Endothelial cell of umbilical vein (primary cell): ENCODE measurements around the gene CACNA2D3. TPM values are rescaled to one million over a fixed set of nuclear protein-coding genes. Genes with fewer than 3 reads are reported as not detected.

Experiments used
- BruUV-seq: library from RNA; stranded (reverse); fragments of 400-500 nt; replicated peaks from 2 replicates; lab custom pipeline; 2021; lab: Mats Ljungman, UMichigan
- CTCF ChIA-PET: fragments of 300-600, 350-600 bp; sonication (Branson Sonifier 250); formaldehyde crosslinking; loops from one replicate; lab custom pipeline; 2021; ENCODE audit warnings: antibody characterized with exemption, inconsistent platforms; lab: Charles Lee
- POLR2A ChIA-PET: fragments of 300-600, 350-600 bp; sonication (Branson Sonifier 250); formaldehyde crosslinking; loops from one replicate; lab custom pipeline; 2021; ENCODE audit warnings: antibody characterized with exemption, inconsistent platforms; lab: Charles Lee
- DNase-seq: peaks from one replicate; pipeline ENCODE4 v3.0.0-alpha.2; 2011; ENCODE audit warnings: low read depth, low spot score
- FAIRE-seq: peaks from 2 replicates; lab custom pipeline; 2011; peaks lifted over from hg19 to GRCh38; lab: Jason Lieb, UNC
- H2AFZ ChIP-seq: 2 replicates; pipeline ENCODE4 v1.6.0; 2012; ENCODE audit warnings: low read depth, low read length, control low read depth, inconsistent platforms
- H3K27ac ChIP-seq: 2 replicates; pipeline ENCODE4 v1.5.1; 2011; ENCODE audit warnings: low read depth, mild to moderate bottlenecking, control low read depth, low read length, moderate library complexity; ENCODE audit not compliant: insufficient read depth
- H3K27me3 ChIP-seq, 2 experiments: 2 replicates each; pipeline versions ENCODE4 v1.6.0 to v1.6.1; 2011; ENCODE audit warnings: low read length in 2 of 2, mixed read lengths in 1 of 2; ENCODE audit not compliant: control insufficient read depth in 2 of 2, insufficient read depth in 2 of 2
- H3K36me3 ChIP-seq, 2 experiments: 2 replicates in 1 of 2; 3 replicates in 1 of 2; pipeline ENCODE4 v1.5.1; 2011; ENCODE audit warnings: low read length in 2 of 2, mild to moderate bottlenecking in 1 of 2, moderate library complexity in 1 of 2; ENCODE audit not compliant: control insufficient read depth in 2 of 2, insufficient read depth in 2 of 2; ENCODE audit errors: extremely low read depth in 1 of 2
- H3K4me1 ChIP-seq: 3 replicates; pipeline ENCODE4 v1.5.1; 2011; ENCODE audit warnings: mild to moderate bottlenecking, low read length; ENCODE audit not compliant: control insufficient read depth, insufficient read depth; ENCODE audit errors: extremely low read depth
- H3K4me2 ChIP-seq: 2 replicates; pipeline ENCODE4 v1.6.1; 2011; ENCODE audit warnings: low read length, control low read depth, mixed read lengths; ENCODE audit not compliant: insufficient read depth
- H3K4me3 ChIP-seq, 3 experiments: fragments of 200-600 bp in 1 of 3; sonication (generic), shearing (Covaris generic) in 1 of 3; replicated peaks in 1 of 3; 2 replicates each; pipeline ENCODE4 v1.5.1; 2011 to 2016; ENCODE audit warnings: control low read depth in 3 of 3, low read length in 3 of 3, mild to moderate bottlenecking in 2 of 3, inconsistent platforms in 1 of 3, low read depth in 1 of 3, moderate library complexity in 1 of 3; ENCODE audit not compliant: insufficient read depth in 1 of 3
- H3K79me2 ChIP-seq: 2 replicates; pipeline ENCODE4 v1.6.0; 2012; ENCODE audit warnings: low read length, inconsistent platforms; ENCODE audit not compliant: control insufficient read depth, insufficient read depth
- H3K9ac ChIP-seq: replicated peaks from 2 replicates; pipeline ENCODE3; 2011; ENCODE audit warnings: low read length, control low read depth; ENCODE audit not compliant: insufficient read depth; ENCODE audit errors: extremely low read depth
- H3K9me1 ChIP-seq: replicated peaks from 3 replicates; pipeline ENCODE4 v1.6.0; 2011; ENCODE audit warnings: mild to moderate bottlenecking, low read length; ENCODE audit not compliant: control insufficient read depth, insufficient read depth; ENCODE audit errors: extremely low read depth
- H3K9me3 ChIP-seq: replicated peaks from 2 replicates; pipeline ENCODE4 v1.5.1; 2012; ENCODE audit warnings: low read length, inconsistent platforms; ENCODE audit not compliant: control insufficient read depth, insufficient read depth
- H4K20me1 ChIP-seq: replicated peaks from 2 replicates; pipeline ENCODE3; 2011; ENCODE audit warnings: mild to moderate bottlenecking, low read length; ENCODE audit not compliant: control insufficient read depth, insufficient read depth; ENCODE audit errors: extremely low read depth
- CTCF ChIP-seq, 2 donors: IDR thresholded peaks; 1 replicate in 1 of 2; 2 replicates in 1 of 2; pipeline ENCODE4 v1.5.1; 2011; ENCODE audit warnings: low read length in 2 of 2, mild to moderate bottlenecking in 2 of 2, moderate library complexity in 2 of 2, control low read depth in 1 of 2, inconsistent platforms in 1 of 2, low read depth in 1 of 2; ENCODE audit not compliant: insufficient read depth in 1 of 2; ENCODE audit errors: extremely low read depth in 1 of 2
- EZH2 ChIP-seq: IDR thresholded peaks from 2 replicates; pipeline ENCODE4 v1.6.1; 2012; ENCODE audit warnings: borderline replicate concordance, low read depth, mild to moderate bottlenecking, moderate library complexity, low read length, inconsistent platforms; ENCODE audit not compliant: severe bottlenecking
- FOS ChIP-seq: IDR thresholded peaks from 2 replicates; pipeline ENCODE4 v1.6.1; 2011; ENCODE audit warnings: mild to moderate bottlenecking, low read length, moderate library complexity, borderline replicate concordance; ENCODE audit not compliant: insufficient read depth
- GATA2 ChIP-seq: IDR thresholded peaks from 2 replicates; pipeline ENCODE4 v1.7.0; 2011; ENCODE audit warnings: low read depth, mild to moderate bottlenecking, moderate library complexity, mixed read lengths, low read length; ENCODE audit not compliant: insufficient read length, insufficient read depth
- JUN ChIP-seq: IDR thresholded peaks from 2 replicates; pipeline ENCODE4 v1.6.1; 2011; ENCODE audit warnings: borderline replicate concordance, low read depth; ENCODE audit not compliant: insufficient read length, insufficient read depth
- MYC ChIP-seq: IDR thresholded peaks from one replicate; pipeline ENCODE4 v1.6.1; 2011; ENCODE audit warnings: mild to moderate bottlenecking, low read depth, low read length
- POLR2A ChIP-seq: IDR thresholded peaks from 2 replicates; pipeline ENCODE4 v1.6.1; 2012; ENCODE audit warnings: low read depth, mild to moderate bottlenecking, control low read depth, low read length
- POLR2AphosphoS5 ChIP-seq: IDR thresholded peaks from 2 replicates; pipeline ENCODE4 v1.6.1; 2012; ENCODE audit warnings: low read depth, mild to moderate bottlenecking, control low read depth, low read length, moderate library complexity; ENCODE audit not compliant: insufficient read depth
- dilution Hi-C: fragments of 300-500 bp; cut with MboI; formaldehyde crosslinking; loops from one replicate; pipeline ENCODE4 v1.15.0; 2019; ENCODE audit warnings: low sequenced_read_pairs; ENCODE audit not compliant: extremely low pct_ligation_motif_present
- intact Hi-C: fragments of 100-400 bp; cut with micrococcal nuclease; formaldehyde crosslinking; loops from one replicate; pipeline ENCODE4 v1.10.0; 2022
- polyA plus RNA-seq, 4 experiments: library from polyadenylated mRNA; depleted of rRNA in 3 of 4; stranded (reverse) in 3 of 4; unstranded in 1 of 4; fragments of >200 nt; gene quantifications; 2 replicates each; pipeline versions ENCODE4 v1.2.1 to v1.2.3, GENCODE V29; 2011 to 2012; ENCODE audit warnings: missing spikeins in 1 of 4
- total RNA-seq: library from RNA; stranded (reverse); gene quantifications from 2 replicates; pipeline ENCODE4 v1.2.3, GENCODE V29; 2021
- TF ChIP-seq, protein P1 (sequence below): IDR thresholded peaks from 2 replicates; pipeline ENCODE4 v1.6.1; 2011; ENCODE audit not compliant: insufficient read depth, insufficient read length

CACNA2D3 gene
- total and polyA plus RNA-seq, 2 donors (not counting 3 experiments of a cell fraction or from before 2014, with no cell fraction given): not detected

DNA sequence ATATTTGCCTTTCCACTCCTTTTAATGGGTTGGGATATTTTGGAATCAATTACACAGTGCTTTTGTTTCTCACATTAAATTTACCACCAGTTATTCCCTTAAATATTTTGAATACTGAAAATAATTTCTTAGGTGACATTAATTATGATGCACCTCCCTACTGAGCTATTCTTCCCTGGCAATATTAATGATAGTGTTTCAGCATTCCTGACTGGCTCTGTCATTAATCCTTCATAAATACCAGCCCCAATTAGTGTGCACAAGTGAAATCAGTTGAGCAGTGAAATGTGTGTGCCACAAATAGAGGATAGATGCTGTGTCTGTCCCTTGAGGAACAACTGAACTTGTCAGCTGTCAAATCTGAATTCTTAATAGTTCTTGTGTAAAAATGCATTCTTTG is 304.0 kb downstream of the CACNA2D3 start:
- no peaks in the 10 kb centered on the region for H3K36me3 ChIP-seq
- TF ChIP-seq POLR2AphosphoS5 (no peak), POLR2A (no peak), JUN (no peak), CTCF (IDR thresholded peaks at IDR 0.05; ENCODE audit: extremely low read depth in 1 of 2, insufficient read depth in 1 of 2, low read depth in 1 of 2, low read length in 2 of 2) (no peak)
- no peak overlapping the region for H2AFZ ChIP-seq
- POLR2A ChIA-PET: no interaction called here
- H3K9me3 ChIP-seq: no peaks in the 10 kb centered on the region
- H4K20me1 ChIP-seq: no peaks in the 10 kb centered on the region
- H3K4me2 ChIP-seq: no peak overlapping the region
- H3K4me3 ChIP-seq: no peak overlapping the region
- CTCF ChIA-PET: interaction anchor here (1.0 kb wide), 1 partner anchor 488 kb away, joined by 3 read pairs; no protein-coding TSS in a partner anchor
- H3K27ac ChIP-seq: no peak overlapping the region
- H3K27me3 ChIP-seq: no peaks in the 10 kb centered on the region
- H3K4me1 ChIP-seq: no peaks in the 10 kb centered on the region
- dilution Hi-C loops (no loop called here), intact Hi-C loops (no loop called here)
- H3K9ac ChIP-seq: no peak overlapping the region
- no peaks in the 10 kb centered on the region for H3K9me1 ChIP-seq
- DNase-seq: no peak
- no peaks in the 10 kb centered on the region for H3K79me2 ChIP-seq
- FAIRE-seq: no peak
- no TSS peak for BruUV-seq

GRCh38 chr3:54427501-54427900 is 305.1 kb downstream of the CACNA2D3 start:
- ChIA-PET CTCF (interaction anchor here (1.2 to 1.9 kb wide), 3 partner anchors 11 to 1824 kb away, joined by 4 to 7 read pairs (median 6); no protein-coding TSS in a partner anchor), POLR2A (no interaction called here)
- no TSS peak for BruUV-seq
- Histone ChIP-seq H4K20me1 (no peaks in the 10 kb centered on the region), H3K9me1 (no peaks in the 10 kb centered on the region), H3K9me3 (no peaks in the 10 kb centered on the region), H3K27ac (no peak overlapping the region), H2AFZ (no peak overlapping the region), H3K4me2 (no peak overlapping the region), H3K36me3 (no peaks in the 10 kb centered on the region), H3K79me2 (no peaks in the 10 kb centered on the region), H3K9ac (no peak overlapping the region), H3K27me3 (no peaks in the 10 kb centered on the region), H3K4me1 (no peaks in the 10 kb centered on the region), H3K4me3 (no peak overlapping the region)
- dilution Hi-C loops: no loop called here
- DNase-seq (no peak), FAIRE-seq (no peak)
- intact Hi-C loops: no loop called here
- TF ChIP-seq EZH2 (no peak), GATA2 (no peak), JUN (no peak), FOS (no peak), POLR2AphosphoS5 (no peak), POLR2A (no peak), MYC (no peak), CTCF (IDR thresholded peaks at IDR 0.05; ENCODE audit: extremely low read depth in 1 of 2, insufficient read depth in 1 of 2, low read depth in 1 of 2, low read length in 2 of 2) (no peak)
- TF ChIP-seq, protein P1, sequence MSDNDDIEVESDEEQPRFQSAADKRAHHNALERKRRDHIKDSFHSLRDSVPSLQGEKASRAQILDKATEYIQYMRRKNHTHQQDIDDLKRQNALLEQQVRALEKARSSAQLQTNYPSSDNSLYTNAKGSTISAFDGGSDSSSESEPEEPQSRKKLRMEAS: no peak
